HL-60 (cell line): ENCODE measurements around the gene FKBP7.
"Not testable (repeated sequence)": the region's sequence is repeated elsewhere in the genome, so short reads cannot be mapped to it uniquely, and the experiment has no call there.

Source experiments
- DNase-seq, 2 experiments: peaks; one replicate each; pipeline ENCODE4 v3.0.0-alpha.2; 2010 to 2020; ENCODE audit warnings: low read depth in 1 of 2, low spot score in 1 of 2
- H3K27ac ChIP-seq: fragments of 250-450 bp; sonication (Bioruptor Pico); replicated peaks from 2 replicates; pipeline ENCODE4 v1.5.1; 2020; ENCODE audit warnings: mild to moderate bottlenecking, moderate library complexity
- H3K27me3 ChIP-seq: fragments of 250-450 bp; sonication (Bioruptor Pico); 2 replicates; pipeline ENCODE4 v1.5.1; 2021; ENCODE audit warnings: mild to moderate bottlenecking, moderate library complexity; ENCODE audit not compliant: insufficient read depth, poor library complexity, severe bottlenecking
- H3K4me3 ChIP-seq: replicated peaks from 2 replicates; pipeline ENCODE4 v1.5.1; 2011; ENCODE audit warnings: mild to moderate bottlenecking, control low read depth, low read length; ENCODE audit not compliant: insufficient read depth
- GABPA ChIP-seq: IDR thresholded peaks from 2 replicates; pipeline ENCODE4 v1.6.1; 2012; ENCODE audit warnings: low read depth
- POLR2AphosphoS5 ChIP-seq: IDR thresholded peaks from 2 replicates; pipeline ENCODE4 v1.6.1; 2012; ENCODE audit warnings: low read depth
- SPI1 ChIP-seq: IDR thresholded peaks from 2 replicates; pipeline ENCODE4 v1.6.1; 2012; ENCODE audit warnings: low read depth, mild to moderate bottlenecking, borderline replicate concordance
- long read RNA-seq: library from polyadenylated mRNA; unstranded; transcript quantifications from one replicate; pipeline ENCODE4 v2.0.0, GENCODE V29; 2020
- TF ChIP-seq, protein P1 (sequence below): IDR thresholded peaks from one replicate; pipeline ENCODE4 v1.5.1; 2011; ENCODE audit warnings: low read length, control low read depth, inconsistent platforms; ENCODE audit not compliant: insufficient read depth
- TF ChIP-seq, protein P2 (sequence below): IDR thresholded peaks from 2 replicates; pipeline ENCODE4 v1.6.1; 2012; ENCODE audit warnings: low read depth; ENCODE audit not compliant: insufficient replicate concordance

FKBP7 gene, protein sequence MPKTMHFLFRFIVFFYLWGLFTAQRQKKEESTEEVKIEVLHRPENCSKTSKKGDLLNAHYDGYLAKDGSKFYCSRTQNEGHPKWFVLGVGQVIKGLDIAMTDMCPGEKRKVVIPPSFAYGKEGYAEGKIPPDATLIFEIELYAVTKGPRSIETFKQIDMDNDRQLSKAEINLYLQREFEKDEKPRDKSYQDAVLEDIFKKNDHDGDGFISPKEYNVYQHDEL
- long read RNA-seq, partial matches to known transcripts = 0 of 10 reads
- long read RNA-seq, other reads (novel, unspliced or antisense) = 1 of 10 reads

DNA sequence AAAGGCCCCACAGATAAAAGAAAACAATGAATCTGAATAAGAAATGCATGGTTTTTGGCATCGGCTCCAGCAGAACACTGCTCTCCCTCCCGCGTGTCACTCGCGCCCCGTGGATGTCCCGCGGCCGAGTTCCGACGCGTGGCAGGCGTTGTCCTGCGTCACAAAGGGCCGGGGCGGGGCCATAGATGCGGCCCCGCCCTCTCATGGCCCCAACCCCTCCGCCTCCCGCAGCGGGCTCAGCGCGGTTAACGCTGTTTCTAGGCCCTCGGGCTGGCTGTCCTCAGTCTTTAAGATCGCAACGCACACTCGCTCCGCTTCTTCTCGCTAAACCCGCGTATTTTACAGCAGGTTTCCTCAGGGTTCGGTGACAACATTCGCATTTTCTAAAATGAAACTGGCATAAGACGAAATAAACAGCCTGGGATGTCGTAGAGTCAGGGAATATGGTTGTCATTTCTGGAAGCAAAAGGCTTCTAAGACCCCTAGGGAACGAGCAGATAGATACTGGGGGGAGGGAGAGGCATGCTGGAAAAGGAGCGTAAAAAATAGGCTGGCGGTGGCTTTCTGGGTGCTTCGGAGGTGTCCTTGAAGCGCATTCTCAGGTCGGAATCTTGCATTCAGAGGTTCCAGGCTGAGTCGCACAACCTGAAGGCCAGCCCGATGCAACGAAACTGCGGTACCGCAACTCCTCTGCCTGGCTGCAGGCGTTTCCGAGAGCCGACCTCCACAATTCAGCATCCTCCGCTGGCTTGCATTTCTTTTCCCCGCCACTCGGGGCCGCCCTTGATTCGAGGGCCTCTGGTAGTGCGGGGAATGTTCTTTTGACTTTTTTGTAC is at the start of gene FKBP7:
TSS of gene FKBP7 (minus strand) at position 162 of the 836 bp plus-strand sequence. CDS start at position 61, 101 bp downstream.
- Histone ChIP-seq H3K27ac (peak within 1 kb of the TSS; percentile 80), H3K27me3 (no peaks in the 10 kb centered on the region), H3K4me3 (peak within 1 kb of the TSS; percentile 85)
- TF ChIP-seq GABPA (no peak), POLR2AphosphoS5 (peak; percentile 79), SPI1 (no peak)
- TF ChIP-seq, protein P1, sequence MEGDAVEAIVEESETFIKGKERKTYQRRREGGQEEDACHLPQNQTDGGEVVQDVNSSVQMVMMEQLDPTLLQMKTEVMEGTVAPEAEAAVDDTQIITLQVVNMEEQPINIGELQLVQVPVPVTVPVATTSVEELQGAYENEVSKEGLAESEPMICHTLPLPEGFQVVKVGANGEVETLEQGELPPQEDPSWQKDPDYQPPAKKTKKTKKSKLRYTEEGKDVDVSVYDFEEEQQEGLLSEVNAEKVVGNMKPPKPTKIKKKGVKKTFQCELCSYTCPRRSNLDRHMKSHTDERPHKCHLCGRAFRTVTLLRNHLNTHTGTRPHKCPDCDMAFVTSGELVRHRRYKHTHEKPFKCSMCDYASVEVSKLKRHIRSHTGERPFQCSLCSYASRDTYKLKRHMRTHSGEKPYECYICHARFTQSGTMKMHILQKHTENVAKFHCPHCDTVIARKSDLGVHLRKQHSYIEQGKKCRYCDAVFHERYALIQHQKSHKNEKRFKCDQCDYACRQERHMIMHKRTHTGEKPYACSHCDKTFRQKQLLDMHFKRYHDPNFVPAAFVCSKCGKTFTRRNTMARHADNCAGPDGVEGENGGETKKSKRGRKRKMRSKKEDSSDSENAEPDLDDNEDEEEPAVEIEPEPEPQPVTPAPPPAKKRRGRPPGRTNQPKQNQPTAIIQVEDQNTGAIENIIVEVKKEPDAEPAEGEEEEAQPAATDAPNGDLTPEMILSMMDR = peak; percentile 74
- TF ChIP-seq, protein P2, sequence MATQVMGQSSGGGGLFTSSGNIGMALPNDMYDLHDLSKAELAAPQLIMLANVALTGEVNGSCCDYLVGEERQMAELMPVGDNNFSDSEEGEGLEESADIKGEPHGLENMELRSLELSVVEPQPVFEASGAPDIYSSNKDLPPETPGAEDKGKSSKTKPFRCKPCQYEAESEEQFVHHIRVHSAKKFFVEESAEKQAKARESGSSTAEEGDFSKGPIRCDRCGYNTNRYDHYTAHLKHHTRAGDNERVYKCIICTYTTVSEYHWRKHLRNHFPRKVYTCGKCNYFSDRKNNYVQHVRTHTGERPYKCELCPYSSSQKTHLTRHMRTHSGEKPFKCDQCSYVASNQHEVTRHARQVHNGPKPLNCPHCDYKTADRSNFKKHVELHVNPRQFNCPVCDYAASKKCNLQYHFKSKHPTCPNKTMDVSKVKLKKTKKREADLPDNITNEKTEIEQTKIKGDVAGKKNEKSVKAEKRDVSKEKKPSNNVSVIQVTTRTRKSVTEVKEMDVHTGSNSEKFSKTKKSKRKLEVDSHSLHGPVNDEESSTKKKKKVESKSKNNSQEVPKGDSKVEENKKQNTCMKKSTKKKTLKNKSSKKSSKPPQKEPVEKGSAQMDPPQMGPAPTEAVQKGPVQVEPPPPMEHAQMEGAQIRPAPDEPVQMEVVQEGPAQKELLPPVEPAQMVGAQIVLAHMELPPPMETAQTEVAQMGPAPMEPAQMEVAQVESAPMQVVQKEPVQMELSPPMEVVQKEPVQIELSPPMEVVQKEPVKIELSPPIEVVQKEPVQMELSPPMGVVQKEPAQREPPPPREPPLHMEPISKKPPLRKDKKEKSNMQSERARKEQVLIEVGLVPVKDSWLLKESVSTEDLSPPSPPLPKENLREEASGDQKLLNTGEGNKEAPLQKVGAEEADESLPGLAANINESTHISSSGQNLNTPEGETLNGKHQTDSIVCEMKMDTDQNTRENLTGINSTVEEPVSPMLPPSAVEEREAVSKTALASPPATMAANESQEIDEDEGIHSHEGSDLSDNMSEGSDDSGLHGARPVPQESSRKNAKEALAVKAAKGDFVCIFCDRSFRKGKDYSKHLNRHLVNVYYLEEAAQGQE = no peak
- DNase-seq = peak; percentile 54 to 86

DNA sequence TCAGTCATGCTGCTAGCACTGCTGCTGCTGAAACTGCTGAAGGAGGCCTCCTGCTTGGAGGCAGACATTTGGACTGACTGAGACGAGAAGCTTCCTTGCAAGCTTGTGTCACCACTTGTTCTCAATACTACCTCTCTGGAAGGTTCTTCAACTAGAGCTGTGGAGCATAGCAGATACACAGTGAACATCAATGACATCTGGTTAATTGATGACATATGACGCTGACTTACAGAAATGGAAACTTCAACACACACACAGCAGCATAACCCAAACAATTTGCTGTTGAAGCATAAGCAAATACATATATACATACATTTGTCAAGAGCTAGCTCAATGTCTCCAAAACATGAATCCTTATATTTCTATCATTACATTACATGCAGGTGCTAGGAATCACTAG is 49.2 kb upstream of the FKBP7 start:
- no peaks in the 10 kb centered on the region for H3K27me3 ChIP-seq
- DNase-seq = no peak
- no peak overlapping the region for H3K4me3 ChIP-seq
- TF ChIP-seq SPI1 (no peak), POLR2AphosphoS5 (no peak), GABPA (no peak)
- TF ChIP-seq, protein P1 = no peak
- TF ChIP-seq, protein P2 = no peak
- no peak overlapping the region for H3K27ac ChIP-seq

DNA sequence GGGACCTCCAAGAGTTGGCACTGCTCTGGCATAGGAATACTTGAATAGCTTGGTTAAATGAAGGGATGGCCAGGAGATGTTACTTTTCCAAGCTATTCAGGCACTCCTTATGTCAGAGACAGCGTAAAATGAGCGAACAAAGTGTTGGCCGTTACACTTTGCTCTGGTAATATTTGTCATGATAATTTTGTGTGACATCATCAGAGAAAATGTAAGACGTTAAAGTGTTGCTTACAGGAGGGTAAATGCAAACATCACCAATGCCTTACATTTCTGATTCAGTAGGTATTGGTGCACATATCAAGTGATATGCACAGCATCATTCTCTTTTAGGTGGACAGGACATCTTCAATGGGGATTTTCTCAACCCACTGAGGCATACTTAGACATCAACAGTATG is 47.9 kb upstream of the FKBP7 start:
- H3K4me3 ChIP-seq = no peak overlapping the region
- H3K27ac ChIP-seq = no peak overlapping the region
- no peak for DNase-seq
- H3K27me3 ChIP-seq = no peaks in the 10 kb centered on the region
- TF ChIP-seq, protein P1 = no peak
- TF ChIP-seq GABPA = no peak
- no peak for TF ChIP-seq POLR2AphosphoS5
- no peak for TF ChIP-seq SPI1
- TF ChIP-seq, protein P2 = no peak

DNA sequence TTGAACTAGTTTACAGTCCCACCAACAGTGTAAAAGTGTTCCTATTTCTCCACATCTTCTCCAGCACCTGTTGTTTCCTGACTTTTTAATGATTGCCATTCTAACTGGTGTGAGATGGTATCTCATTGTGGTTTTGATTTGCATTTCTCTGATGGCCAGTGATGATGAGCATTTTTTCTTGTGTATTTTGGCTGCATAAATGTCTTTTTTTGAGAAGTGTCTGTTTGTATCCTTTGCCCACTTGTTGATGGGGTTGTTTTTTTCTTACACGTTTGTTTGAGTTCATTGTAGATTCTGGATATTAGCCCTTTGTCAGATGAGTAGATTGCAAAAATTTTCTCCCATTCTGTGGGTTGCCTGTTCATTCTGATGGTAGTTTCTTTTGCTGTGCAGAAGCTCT is 47.1 kb upstream of the FKBP7 start:
- not testable (repeated sequence) for H3K27ac ChIP-seq, DNase-seq, H3K27me3 ChIP-seq, H3K4me3 ChIP-seq

DNA sequence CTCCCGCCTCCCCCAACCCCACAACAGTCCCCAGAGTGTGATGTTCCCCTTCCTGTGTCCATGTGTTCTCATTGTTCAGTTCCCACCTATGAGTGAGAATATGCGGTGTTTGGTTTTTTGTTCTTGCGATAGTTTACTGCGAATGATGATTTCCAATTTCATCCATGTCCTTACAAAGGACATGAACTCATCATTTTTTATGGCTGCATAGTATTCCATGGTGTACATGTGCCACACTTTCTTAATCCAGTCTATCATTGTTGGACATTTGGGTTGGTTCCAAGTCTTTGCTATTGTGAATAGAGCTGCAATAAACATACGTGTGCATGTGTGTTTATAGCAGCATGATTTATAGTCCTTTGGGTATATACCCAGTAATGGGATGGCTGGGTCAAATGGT is 46.6 kb upstream of the FKBP7 start:
- H3K27me3 ChIP-seq, H3K27ac ChIP-seq, DNase-seq, H3K4me3 ChIP-seq: not testable (repeated sequence)
